HG03135 (cell line): ENCODE data around the gene ANKDD1A.

Experiments used
- ATAC-seq: cut with Tn5 transposase; IDR thresholded peaks from one replicate; pipeline ENCODE4 v1.9.1; 2021; ENCODE audit warnings: mild to moderate bottlenecking, moderate library complexity; ENCODE audit not compliant: unreplicated experiment

The ANKDD1A gene

DNA sequence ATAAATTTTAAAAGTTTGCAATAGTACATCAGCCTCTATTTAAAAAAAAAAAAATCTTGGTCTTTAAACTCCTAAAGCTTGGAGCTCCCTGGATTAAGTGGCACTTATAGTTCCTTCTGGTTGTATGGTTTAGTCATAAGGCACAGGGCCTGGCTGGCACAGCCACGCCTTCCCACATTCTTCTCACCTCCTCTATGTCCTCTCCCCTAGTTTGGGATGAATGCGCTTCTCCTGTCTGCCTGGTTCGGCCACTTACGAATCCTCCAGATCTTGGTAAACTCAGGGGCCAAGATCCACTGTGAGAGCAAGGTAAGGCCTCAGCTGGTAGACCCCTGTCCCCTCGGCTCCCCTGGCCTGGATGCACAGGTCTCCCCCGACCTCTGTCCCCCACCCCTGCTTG lies 10.0 kb downstream of the ANKDD1A start:
- no peak for ATAC-seq

DNA sequence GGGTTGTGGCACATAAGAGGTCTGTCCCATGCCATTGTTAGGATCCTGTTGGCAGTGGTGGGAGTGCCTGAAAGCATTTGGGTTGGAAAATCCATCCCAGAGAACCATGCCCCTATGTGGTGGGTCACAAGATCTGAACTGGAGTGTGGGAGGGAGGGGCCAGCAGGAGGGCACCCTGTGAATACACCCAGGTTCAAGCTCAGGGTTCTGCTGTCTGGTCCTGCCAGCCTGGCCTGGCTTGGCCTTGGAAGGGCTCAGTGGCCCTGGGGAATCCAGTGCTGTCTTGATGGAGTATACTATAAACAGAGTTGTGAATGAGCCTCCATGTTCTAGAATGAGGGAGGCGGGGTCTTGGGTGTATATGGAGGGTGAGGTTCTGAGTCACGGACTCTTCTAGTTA lies 11.8 kb downstream of the ANKDD1A start:
- ATAC-seq = no peak

DNA sequence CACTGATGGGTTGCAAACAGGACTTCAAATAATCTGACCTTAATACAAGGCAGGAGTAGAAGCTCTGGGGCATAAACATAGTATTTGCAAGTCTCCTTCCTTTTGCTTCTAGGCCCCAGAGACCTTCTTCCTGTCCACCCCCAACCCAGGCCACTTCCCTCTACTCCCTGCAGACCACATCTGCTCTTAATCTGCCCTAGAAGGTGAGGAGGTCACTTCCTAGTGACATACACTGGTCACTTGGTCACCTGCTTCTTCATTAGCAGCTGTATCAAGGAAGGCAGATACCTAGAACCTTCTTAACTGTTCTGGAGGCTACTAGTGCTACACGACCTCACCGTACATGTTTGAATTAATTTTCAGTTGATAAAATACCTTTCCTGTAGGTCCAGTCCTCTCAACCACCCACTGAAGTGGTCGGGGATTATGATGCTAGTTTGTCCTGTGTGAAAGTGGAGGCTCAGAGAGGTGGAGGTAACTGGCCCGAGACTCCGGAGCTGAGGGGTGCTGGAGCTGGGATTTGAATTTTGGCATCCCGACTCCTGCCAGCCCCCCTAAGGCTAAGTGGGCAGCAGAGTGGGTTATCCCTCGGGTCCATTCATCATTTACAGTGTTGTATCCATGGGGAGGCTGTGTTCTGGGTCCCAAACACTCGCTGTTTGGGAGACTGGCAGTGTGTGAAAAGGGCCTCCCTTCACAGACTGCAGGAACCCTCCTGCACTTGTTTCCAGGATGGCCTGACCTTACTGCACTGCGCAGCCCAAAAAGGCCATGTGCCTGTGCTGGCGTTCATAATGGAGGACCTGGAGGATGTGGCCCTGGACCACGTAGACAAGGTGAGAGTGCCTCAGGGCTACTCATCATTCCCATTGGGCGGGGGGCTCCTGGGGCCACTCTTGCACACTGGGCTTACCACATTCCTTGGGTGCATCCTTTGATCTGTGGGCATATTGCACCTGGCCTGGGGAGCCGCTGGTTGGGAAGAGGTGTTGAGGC lies 13.9 kb downstream of the ANKDD1A start:
- ATAC-seq = no peak

DNA sequence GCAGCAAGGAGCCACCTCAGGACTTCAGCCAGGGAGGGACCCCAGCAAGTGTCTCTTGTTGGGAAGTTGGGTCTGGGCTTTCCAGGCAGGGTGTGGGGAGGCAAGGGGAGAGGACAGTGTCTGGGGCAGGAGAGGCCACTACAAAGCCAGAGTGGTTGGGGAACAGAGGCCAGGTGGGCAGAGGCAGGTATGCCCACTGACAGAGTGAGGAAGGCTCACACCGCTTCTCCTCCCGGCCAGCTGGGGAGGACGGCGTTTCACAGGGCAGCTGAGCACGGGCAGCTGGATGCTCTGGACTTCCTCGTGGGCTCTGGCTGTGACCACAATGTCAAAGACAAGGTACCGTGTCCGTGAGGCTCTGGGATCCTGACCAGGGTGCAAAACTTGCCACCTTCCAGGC lies 15.0 kb downstream of the ANKDD1A start:
- ATAC-seq = no peak

GRCh38 chr15:64928626-64929220 lies 17.0 kb downstream of the ANKDD1A start:
- no peak for ATAC-seq

DNA sequence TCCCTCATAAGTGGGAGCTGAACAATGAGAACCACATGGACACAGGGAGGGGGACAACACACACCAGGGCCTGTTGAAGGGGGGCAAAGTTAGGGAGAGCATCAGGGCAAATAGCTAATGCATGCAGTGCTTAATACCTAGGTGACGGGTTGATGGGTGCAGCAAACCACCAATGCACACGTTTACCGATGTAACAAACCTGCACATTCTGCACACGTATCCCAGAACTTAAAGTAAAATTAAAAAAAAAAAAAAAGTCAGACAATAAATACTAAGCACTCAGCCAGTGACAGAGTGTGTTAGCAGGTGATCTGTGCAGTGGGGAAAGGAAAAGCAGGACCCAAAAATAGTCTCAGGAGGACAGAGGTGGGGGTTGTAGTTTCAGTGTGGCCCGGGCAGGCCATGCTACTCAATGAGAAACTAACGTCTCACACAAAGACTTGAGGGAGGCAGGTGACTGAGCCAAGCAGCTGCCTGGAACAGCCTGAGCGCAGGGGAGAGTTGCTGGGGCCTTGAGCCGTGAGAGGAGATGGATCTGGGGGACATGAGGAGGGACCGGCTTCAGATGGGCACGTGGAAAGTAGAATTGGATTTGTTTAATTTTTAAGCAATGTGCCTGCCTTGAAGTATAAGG lies 18.4 kb downstream of the ANKDD1A start:
- ATAC-seq = peak; percentile 66

DNA sequence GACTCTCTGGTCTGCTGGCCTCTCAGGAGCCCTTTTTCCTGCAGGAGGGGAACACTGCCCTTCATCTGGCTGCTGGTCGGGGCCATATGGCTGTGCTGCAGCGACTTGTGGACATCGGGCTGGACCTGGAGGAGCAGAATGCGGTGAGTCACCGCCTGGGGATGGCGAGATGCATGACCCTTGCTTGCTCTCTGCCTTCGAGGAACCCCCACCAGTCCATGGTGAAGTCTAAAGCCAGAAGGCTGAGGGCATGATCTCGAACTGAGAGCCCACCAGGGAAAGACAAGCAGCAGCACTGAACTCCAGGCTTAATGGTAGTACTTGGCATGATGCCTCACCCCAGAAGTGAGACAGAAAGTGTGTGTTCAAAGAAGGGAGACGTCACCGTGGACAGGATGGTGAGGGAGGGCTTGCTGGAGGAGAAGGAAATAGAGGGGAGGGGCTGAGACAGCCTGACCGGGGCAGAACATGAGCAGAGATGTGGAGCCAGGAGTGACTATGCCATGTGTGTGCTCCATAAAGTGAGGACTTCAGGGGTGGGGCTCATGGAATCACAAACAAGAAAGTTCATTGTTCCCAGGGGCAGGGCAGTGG lies 19.2 kb downstream of the ANKDD1A start:
- ATAC-seq = no peak

- no peak for ATAC-seq
Measured at GRCh38 chr15:64931381-64931780, 19.7 kb downstream of the ANKDD1A start.

DNA sequence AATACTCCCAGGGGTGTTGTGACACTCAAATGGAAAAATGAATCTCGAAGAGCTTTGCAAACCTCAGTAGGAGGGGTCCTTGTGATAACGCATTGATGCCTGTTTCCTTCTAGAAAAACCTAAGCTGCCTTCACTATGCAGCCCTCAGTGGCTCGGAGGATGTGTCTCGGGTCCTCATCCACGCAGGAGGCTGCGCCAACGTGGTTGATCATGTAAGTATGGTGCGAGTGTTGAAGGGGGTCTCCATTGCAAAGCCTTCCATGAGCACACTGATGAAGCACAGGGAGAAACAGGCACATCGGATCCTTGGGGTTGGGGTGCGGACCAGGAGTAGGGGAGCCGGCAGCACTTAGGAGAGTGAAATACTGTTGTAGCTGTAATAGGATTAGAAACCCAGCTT lies 22.3 kb downstream of the ANKDD1A start:
- ATAC-seq = no peak

DNA sequence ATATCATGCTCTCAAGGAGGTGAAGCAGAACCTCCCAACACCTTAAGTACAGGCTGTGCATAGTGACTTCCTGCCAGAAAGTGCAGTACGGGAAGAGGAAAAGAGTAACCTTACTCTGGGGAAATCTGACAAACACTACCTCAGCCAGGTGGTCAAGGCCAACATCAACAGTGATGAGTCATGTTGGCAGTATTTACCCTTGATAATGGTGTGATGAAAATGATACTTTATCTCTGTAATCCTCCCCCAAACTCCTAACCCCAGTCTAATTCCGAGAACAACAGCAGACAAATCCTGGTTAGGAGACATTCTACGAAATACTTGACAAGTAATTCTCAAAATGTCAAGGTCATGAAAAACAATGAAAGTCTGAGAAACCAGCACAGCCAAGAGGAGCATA lies 26.5 kb downstream of the ANKDD1A start:
- no peak for ATAC-seq

GRCh38 chr15:64942356-64942755 lies 30.7 kb downstream of the ANKDD1A start:
- no peak for ATAC-seq

DNA sequence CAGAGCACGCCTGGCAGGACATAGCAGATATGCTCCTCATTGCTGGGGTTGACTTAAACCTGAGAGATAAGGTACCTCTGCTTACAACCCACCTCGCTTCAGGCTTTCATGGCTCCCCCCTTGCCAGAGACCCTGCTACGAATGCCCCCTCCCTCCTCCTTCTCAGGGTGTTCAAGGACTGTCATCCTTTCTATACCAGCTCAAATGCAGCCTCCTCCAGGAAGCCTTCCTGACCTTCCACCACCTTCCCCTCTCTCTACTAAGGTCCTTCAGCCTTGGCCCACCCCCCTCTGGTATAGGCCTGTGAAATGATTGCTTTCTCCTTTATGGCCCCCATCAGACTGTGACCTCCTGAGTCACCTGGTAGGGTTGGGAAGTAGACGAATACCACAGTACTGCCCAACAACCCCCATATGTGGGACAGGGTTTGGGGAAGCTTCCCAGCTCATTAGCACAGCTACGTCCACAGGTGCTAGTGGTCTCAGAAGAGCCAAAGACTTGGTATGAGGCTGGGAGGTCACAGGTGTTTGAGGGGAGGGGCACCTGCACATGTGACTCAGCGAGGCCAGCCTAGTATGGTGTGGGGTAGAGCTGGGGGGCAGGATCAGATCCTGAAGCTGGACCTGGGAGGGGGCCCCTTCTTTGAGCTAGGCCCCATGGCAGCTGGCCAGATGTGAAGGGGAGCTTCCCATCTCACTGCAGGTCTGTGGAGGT lies 32.0 kb downstream of the ANKDD1A start:
- no peak for ATAC-seq

DNA sequence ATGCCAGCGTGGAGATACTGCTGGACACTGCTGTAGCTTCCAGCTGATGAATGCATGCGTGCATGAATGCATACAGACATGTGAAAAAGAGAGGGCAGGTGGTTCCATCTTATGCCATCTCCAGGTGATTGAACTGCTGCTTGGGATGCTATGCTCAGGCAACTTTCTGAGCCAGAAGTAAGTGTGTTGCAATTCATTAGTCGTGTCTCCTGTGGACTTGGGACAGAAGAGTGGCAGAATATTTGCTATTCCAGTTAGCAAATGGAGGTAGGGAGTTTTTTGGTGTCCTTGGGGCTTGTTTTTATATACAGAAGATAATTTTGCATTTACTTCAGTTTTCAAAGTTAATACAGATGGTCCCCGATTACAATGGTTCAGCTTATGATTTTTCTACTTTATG lies 33.3 kb downstream of the ANKDD1A start:
- no peak for ATAC-seq

DNA sequence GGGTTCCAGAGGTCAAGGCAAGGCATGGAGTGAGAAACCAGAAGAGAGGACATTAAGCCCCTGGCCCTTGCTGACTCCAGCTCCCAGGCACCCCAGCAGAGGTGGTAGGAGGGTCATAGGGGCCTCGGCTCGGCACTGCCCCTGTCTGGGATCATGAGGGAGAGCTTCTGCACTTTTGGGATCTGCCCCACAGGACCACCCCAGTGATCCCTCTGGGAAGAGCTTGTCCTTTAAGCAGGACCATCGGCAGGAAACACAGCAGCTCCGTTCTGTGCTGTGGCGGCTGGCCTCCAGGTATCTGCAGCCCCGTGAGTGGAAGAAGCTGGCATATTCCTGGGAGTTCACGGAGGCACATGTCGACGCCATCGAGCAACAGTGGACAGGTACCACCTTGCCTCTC lies 35.5 kb downstream of the ANKDD1A start:
- ATAC-seq = no peak

DNA sequence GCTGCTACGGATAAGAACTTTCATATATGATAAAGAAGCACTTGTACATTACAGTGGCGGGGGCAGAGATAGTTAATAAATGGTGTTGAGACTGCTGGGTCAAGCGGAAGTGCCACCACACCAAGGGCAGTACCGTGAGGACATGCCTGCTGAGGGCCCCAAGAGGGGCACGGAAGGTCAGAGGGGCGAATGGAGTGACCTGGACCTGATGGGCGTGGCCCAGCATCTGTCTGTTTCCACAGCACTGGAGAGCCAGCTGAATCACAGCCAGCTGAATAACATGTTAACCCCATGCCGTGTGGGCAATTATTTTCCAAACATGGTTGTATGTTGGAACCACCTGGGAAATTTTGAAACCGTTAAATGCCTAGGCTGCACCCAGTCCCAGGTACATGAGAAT lies 37.2 kb downstream of the ANKDD1A start:
- no peak for ATAC-seq

DNA sequence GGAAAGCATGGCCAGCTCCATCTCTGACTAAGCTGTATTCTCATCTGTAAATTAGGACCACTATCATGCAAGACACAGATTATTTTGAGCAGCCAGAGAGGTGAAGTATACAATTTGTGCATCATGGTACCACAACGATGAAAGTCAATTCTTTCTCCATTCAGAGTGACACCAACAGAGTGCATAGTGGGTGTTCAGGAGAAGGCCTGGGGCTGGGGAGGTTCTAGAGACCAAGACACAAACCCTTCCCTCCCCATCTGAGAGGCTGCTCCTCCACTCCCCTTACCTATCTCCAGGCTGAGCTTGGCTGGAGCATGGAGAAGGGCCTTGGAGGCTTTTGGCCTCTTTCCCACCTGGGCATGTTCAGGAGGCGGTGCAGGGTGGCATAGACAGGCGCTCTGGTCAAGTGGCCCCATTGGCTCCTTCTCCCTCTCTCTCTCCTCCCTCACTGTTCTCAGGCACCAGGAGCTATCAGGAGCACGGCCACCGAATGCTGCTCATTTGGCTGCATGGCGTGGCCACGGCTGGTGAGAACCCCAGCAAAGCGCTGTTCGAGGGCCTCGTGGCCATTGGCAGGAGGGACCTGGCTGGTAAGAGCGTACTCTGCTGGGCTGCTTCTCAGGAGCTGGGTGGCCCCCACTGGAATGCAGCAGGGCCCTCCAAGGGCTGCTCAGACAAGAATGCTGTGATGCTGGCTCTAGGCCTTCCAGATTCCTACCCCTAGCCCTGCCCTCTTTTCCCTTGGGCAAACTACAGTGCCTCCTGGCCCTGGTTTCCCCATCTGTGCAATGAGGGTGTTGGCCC lies 37.9 kb downstream of the ANKDD1A start:
- no peak for ATAC-seq

DNA sequence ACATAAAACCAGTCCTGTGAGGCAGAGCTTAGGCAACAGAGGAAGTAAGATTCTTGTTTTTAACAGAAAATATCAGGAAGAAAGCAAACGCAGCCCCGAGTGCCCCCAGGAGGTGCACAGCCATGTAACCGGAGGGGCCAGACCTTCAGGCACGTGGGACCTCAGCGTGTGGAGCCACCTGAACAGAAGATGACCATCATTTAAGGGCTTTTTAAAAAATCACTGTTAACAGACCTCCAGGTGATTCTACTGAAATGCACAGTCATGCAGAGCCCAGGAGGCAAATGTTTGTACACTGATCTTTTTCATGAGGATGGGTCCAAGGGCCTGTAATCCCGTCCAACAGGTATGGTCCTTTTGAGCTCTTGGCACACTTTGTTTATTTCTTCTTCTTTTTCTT lies 39.2 kb downstream of the ANKDD1A start:
- ATAC-seq = no peak

- ATAC-seq = no peak
Measured at GRCh38 chr15:64951777-64952418, 40.2 kb downstream of the ANKDD1A start.

DNA sequence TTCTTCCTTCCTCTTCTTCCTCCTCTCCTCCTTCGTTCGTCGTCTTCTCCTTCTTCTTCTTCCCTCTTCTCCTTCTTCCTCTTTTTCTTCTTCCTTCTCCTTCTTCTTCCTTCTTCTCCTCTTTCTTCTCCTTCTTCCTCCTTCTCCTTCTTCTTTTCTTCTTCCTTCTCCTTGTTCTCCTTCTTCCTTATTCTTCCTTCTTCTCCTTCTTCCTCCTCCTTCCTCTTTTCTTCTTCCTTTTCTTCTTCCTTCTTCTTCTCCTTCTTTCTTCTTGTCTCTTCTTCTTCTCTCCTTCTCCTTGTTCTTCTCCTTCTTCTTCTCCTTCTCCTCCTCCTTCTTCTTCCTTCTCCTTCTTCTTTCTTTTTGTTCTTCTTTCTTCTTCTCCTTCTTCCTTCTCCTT lies 42.7 kb downstream of the ANKDD1A start:
- no peak for ATAC-seq

DNA sequence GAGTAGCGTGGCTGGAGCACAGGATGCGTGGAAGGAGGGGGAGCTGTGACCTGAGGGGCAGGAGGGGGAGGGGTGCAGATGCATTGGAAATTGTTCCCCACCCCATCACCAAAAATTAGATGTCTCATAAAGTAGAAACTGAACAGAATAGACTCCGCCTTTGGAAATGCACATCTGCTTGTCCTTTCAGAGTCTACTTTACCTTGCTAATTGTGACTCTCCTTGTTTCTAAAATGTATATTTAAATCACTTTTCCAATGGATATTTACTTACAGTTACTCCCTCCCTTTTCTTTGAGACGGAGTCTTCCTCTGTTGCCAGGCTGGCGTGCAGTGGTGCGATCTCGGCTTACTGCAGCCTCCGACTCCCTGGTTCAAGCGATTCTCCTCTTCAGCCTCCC lies 47.4 kb downstream of the ANKDD1A start:
- ATAC-seq = no peak
